ENCODE measurements around the gene TMEM213.

DNA sequence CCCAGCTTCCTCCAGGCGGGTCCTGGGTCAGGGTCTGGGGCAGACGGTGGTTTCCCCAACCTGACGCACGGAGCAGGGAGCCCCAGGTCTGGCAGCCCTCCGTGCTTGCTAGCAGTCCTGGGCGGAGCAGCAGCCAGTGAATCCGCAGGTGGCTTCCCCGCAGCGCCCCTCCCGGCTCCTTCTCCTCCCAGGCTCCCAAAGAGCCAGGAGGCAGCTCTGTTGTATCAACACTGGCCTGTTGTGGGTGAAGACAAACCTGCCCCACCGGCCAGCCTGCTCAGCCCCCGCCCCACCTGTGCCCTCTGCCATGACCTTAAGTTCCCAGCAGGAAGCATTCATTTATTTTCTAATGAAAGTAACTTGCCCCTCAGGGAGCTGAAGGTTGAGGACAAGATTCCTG lies 24.0 kb upstream of the TMEM213 start:
- TF ChIP-seq, protein P1, sequence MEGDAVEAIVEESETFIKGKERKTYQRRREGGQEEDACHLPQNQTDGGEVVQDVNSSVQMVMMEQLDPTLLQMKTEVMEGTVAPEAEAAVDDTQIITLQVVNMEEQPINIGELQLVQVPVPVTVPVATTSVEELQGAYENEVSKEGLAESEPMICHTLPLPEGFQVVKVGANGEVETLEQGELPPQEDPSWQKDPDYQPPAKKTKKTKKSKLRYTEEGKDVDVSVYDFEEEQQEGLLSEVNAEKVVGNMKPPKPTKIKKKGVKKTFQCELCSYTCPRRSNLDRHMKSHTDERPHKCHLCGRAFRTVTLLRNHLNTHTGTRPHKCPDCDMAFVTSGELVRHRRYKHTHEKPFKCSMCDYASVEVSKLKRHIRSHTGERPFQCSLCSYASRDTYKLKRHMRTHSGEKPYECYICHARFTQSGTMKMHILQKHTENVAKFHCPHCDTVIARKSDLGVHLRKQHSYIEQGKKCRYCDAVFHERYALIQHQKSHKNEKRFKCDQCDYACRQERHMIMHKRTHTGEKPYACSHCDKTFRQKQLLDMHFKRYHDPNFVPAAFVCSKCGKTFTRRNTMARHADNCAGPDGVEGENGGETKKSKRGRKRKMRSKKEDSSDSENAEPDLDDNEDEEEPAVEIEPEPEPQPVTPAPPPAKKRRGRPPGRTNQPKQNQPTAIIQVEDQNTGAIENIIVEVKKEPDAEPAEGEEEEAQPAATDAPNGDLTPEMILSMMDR (conservative IDR thresholded peaks at IDR 0.05 in 1 of 2, IDR thresholded peaks at IDR 0.05 in 1 of 2; ENCODE audit: low read depth in 1 of 2, low read length in 2 of 2): no peak
- TF ChIP-seq EZH2 (IDR thresholded peaks at IDR 0.05; ENCODE audit: low read length, missing control alignments): no peak
